ENCODE data around the gene DCC. TPM values are rescaled to one million over a fixed set of nuclear protein-coding genes. Genes with fewer than 3 reads are reported as not detected.
A peak's percentile ranks its signal among the peaks of the same experiment; 100 is the strongest.

Gene DCC
- total and polyA plus RNA-seq, 2 experiments from 2014 or later, result not detected

DNA sequence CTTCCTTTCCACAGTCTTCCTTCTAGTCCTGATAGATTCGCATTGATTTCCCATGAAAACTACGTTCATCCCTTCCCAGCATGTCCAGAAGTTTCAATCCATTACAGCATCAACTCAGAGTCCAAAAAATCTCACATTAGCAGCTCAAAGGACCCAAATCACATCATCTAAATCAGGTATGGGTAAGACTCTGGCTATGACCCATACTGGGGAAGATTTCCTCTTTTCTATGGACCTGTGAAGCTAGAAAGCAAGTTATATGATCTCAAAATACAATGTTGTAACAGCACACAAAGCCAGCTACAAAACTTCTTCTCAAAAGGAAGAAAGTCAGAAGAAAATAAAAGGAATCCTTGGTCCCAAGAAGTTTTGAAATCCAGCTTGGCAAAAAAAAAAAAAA lies 5.7 kb upstream of the DCC start:
- in situ Hi-C loops (cut with MboI), result no loop called here

DNA sequence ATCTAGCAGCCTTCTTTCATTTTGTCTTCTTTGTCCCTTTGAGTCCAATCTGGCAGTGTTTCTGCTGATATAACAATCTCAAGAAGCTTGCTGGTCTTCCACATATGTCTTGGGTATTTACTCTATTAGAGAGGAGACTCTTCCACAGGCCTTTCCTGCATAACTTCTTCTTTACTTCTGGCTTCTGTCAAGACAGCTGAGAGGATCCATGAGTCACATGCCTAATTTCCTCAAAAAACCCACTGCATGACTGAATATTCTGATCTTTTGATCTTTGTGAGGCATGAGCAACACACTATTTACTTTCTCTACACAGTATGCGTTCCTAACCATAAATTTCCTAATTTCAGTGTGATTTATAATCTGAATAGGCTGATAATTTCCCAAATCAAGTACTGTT lies 5.1 kb upstream of the DCC start:
- no peaks in the 10 kb centered on the region for H3K36me3 ChIP-seq (ENCODE audit: low read depth)
- no peak overlapping the region for H3K9ac ChIP-seq
- in situ Hi-C loops (cut with MboI), result no loop called here
- WGBS, 2 experiments (ENCODE audit: low coverage in 1 of 2, low lambda C conversion rate in 2 of 2, missing lambda C conversion rate in 2 of 2), result 0% methylated on average over 1 of the region's 1 CpG
- no peaks in the 10 kb centered on the region for H4K20me1 ChIP-seq (ENCODE audit: insufficient read depth)
- peaks cover 8% of the 10 kb centered on the region for H3K27me3 ChIP-seq (replicated peaks; ENCODE audit: insufficient read depth)
- DNase-seq, result peak; percentile 61
- H3K4me1 ChIP-seq (ENCODE audit: insufficient read depth), result no peaks in the 10 kb centered on the region
- no peak overlapping the region for H3K4me3 ChIP-seq
- H3K79me2 ChIP-seq (ENCODE audit: insufficient read depth), result no peaks in the 10 kb centered on the region
- H3F3A ChIP-seq (ENCODE audit: insufficient read depth), result peaks cover 10% of the 10 kb centered on the region; the same call in 1 of the 2 replicates
- H3K27ac ChIP-seq, result no peak overlapping the region
- no peak overlapping the region for H3K4me2 ChIP-seq (ENCODE audit: unreplicated experiment)
- H3K9me2 ChIP-seq (ENCODE audit: insufficient read depth), result no peaks in the 10 kb centered on the region
- no peak overlapping the region for H2AFZ ChIP-seq
- TF ChIP-seq EZH2phosphoT487 (IDR thresholded peaks at IDR 0.05; ENCODE audit: insufficient read depth, low read depth) (no peak), EZH2 (IDR thresholded peaks at IDR 0.05; ENCODE audit: insufficient read depth, poor library complexity, severe bottlenecking) (no peak)
- no peaks in the 10 kb centered on the region for H3K9me3 ChIP-seq (ENCODE audit: low read depth)

More for the DNA sequence above, 5.7 kb upstream of the DCC start:
- Histone ChIP-seq H3K79me2 (ENCODE audit: insufficient read depth) (no peaks in the 10 kb centered on the region), H3K4me1 (ENCODE audit: insufficient read depth) (no peaks in the 10 kb centered on the region), H3K9me3 (ENCODE audit: low read depth) (no peaks in the 10 kb centered on the region), H4K20me1 (ENCODE audit: insufficient read depth) (no peaks in the 10 kb centered on the region), H2AFZ (no peak overlapping the region), H3K9me2 (ENCODE audit: insufficient read depth) (no peaks in the 10 kb centered on the region), H3K27me3 (replicated peaks; ENCODE audit: insufficient read depth) (peaks cover 3% of the 10 kb centered on the region; the same call in 1 of the 2 replicates), H3K36me3 (ENCODE audit: low read depth) (no peaks in the 10 kb centered on the region), H3K4me3 (no peak overlapping the region), H3K9ac (no peak overlapping the region), H3F3A (ENCODE audit: insufficient read depth) (peaks cover 10% of the 10 kb centered on the region; the same call in 1 of the 2 replicates), H3K4me2 (ENCODE audit: unreplicated experiment) (no peak overlapping the region), H3K27ac (no peak overlapping the region)
- DNase-seq, result no peak
- TF ChIP-seq EZH2phosphoT487 (IDR thresholded peaks at IDR 0.05; ENCODE audit: insufficient read depth, low read depth) (no peak), EZH2 (IDR thresholded peaks at IDR 0.05; ENCODE audit: insufficient read depth, poor library complexity, severe bottlenecking) (no peak)
- WGBS, 2 experiments (ENCODE audit: low coverage in 1 of 2, low lambda C conversion rate in 2 of 2, missing lambda C conversion rate in 2 of 2), result 69 to 80% methylated on average over 2 of the region's 2 CpGs

DNA sequence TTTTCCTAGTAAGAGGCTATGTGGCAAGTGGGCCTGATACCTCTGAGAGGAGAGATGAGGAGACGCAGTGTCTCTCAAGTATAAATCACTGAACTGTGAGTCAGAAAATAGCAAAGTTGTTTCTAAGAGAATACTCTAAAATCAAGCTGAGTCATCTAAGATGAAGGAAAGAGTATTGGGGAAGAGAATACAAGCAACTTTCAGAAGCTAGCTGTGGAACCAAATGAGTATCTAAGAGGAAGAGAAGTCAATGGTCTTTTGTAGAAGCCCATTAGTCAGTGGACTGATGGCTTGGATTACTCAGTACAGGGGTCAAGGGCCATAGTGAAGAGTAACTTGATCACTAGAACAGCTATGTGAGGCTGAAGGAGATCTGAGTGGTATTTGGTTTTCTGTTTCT lies 2.7 kb upstream of the DCC start:
- Histone ChIP-seq H3K4me2 (ENCODE audit: unreplicated experiment) (no peak overlapping the region), H3K36me3 (ENCODE audit: low read depth) (no peaks in the 10 kb centered on the region), H3K27ac (no peak overlapping the region), H3K4me3 (no peak overlapping the region), H3K9ac (no peak overlapping the region), H3K9me2 (ENCODE audit: insufficient read depth) (no peaks in the 10 kb centered on the region), H3F3A (ENCODE audit: insufficient read depth) (peaks cover 10% of the 10 kb centered on the region; the same call in 1 of the 2 replicates), H3K9me3 (ENCODE audit: low read depth) (no peaks in the 10 kb centered on the region), H3K27me3 (replicated peaks; ENCODE audit: insufficient read depth) (peaks cover 28% of the 10 kb centered on the region), H4K20me1 (ENCODE audit: insufficient read depth) (no peaks in the 10 kb centered on the region), H3K79me2 (ENCODE audit: insufficient read depth) (no peaks in the 10 kb centered on the region), H2AFZ (no peak overlapping the region), H3K4me1 (ENCODE audit: insufficient read depth) (no peaks in the 10 kb centered on the region)
- no peak for TF ChIP-seq EZH2phosphoT487 (IDR thresholded peaks at IDR 0.05; ENCODE audit: insufficient read depth, low read depth)
- TF ChIP-seq EZH2 (IDR thresholded peaks at IDR 0.05; ENCODE audit: insufficient read depth, poor library complexity, severe bottlenecking), result no peak
- 0% methylated on average over 1 of the region's 1 CpG for WGBS, 2 experiments (ENCODE audit: low coverage in 1 of 2, low lambda C conversion rate in 2 of 2, missing lambda C conversion rate in 2 of 2)
- DNase-seq, result peak; percentile 57
- in situ Hi-C loops (cut with MboI), result no loop called here

DNA sequence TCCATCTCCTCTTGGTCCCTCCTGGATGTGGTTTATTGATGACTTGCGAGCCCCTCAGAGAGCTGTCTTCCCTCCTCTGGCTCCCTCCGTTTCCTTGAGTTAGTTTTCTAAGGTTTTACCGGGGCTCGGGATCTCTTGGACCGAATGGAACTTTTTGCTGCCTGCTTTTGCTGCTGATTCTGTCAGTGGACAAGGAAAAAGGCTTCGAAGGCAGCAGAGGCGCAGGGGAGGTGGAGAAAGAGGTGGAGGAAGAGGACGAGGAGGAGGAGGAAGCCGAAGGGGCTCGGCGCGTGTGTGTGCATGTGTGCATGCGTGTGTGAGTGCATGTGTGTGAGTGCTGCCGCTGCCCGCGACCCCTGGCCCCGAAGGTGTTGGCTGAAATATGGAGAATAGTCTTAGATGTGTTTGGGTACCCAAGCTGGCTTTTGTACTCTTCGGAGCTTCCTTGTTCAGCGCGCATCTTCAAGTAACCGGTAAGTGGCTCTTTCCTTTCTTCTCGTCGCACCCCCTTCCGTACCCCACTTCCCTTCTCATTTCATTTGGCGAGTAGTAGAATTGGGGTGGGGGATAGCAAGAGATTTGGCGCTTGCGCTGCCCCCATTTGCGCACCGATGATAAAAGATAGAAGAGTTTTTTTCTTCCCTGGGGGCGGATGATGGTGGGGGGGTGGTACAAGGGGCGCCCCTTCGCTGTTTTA lies 557 bp downstream of the DCC start:
- Histone ChIP-seq H3K27me3 (replicated peaks; ENCODE audit: insufficient read depth) (peaks cover 44% of the 10 kb centered on the region), H3K9me3 (ENCODE audit: low read depth) (no peaks in the 10 kb centered on the region), H3K4me2 (ENCODE audit: unreplicated experiment) (no peak overlapping the region), H4K20me1 (ENCODE audit: insufficient read depth) (no peaks in the 10 kb centered on the region), H3K36me3 (ENCODE audit: low read depth) (no peaks in the 10 kb centered on the region), H3K9me2 (ENCODE audit: insufficient read depth) (no peaks in the 10 kb centered on the region), H3K79me2 (ENCODE audit: insufficient read depth) (no peaks in the 10 kb centered on the region), H3K4me3 (peak overlapping the region; percentile 54; the same call in 1 of the 2 replicates), H3K4me1 (ENCODE audit: insufficient read depth) (no peaks in the 10 kb centered on the region), H2AFZ (0 out of 2 replicates have a peak overlapping the region, but pooled peaks have one; percentile 17), H3K27ac (no peak overlapping the region), H3F3A (ENCODE audit: insufficient read depth) (0 out of 2 replicates have a peak, but pooled peaks cover under 1% of the 10 kb centered on the region), H3K9ac (no peak overlapping the region)
- in situ Hi-C loops (cut with MboI), result no loop called here
- TF ChIP-seq EZH2 (IDR thresholded peaks at IDR 0.05; ENCODE audit: insufficient read depth, poor library complexity, severe bottlenecking), result no peak
- no peak for TF ChIP-seq EZH2phosphoT487 (IDR thresholded peaks at IDR 0.05; ENCODE audit: insufficient read depth, low read depth)
- WGBS, 2 experiments (ENCODE audit: low coverage in 1 of 2, low lambda C conversion rate in 2 of 2, missing lambda C conversion rate in 2 of 2), result 1% methylated on average over 30 to 32 of the region's 32 CpGs
- no peak for DNase-seq
